ENCODE data around the gene ERCC5. TPM values are rescaled to one million over a fixed set of nuclear protein-coding genes. Genes with fewer than 3 reads are reported as not detected.

ERCC5 gene
- total RNA-seq, 1 donor from 2014 or later, result 46.6 TPM

GRCh38 chr13:102905905-102906771, 60.3 kb downstream of the ERCC5 start:
- peaks cover 30% of the 10 kb centered on the region for H3K4me1 Mint-ChIP-seq
- no peak overlapping the region for H3K4me3 Mint-ChIP-seq
- peaks cover 7% of the 10 kb centered on the region for H3K27me3 Mint-ChIP-seq (ENCODE audit: low read depth)
- no peak overlapping the region for H3K27ac Mint-ChIP-seq
- H3K36me3 Mint-ChIP-seq, result no peaks in the 10 kb centered on the region
- no peaks in the 10 kb centered on the region for H3K9me3 Mint-ChIP-seq
- TF ChIP-seq CTCF (IDR thresholded peaks at IDR 0.05; ENCODE audit: unreplicated experiment), result no peak
- DNase-seq (ENCODE audit: low spot score in 2 of 2, unreplicated experiment in 2 of 2), result no peak

- H3K27ac Mint-ChIP-seq, result no peak overlapping the region
- H3K4me3 Mint-ChIP-seq, result no peak overlapping the region
- no peaks in the 10 kb centered on the region for H3K9me3 Mint-ChIP-seq
- peaks cover 39% of the 10 kb centered on the region for H3K4me1 Mint-ChIP-seq
- H3K36me3 Mint-ChIP-seq, result no peaks in the 10 kb centered on the region
- no peak for TF ChIP-seq CTCF (IDR thresholded peaks at IDR 0.05; ENCODE audit: unreplicated experiment)
- peaks cover 4% of the 10 kb centered on the region for H3K27me3 Mint-ChIP-seq (ENCODE audit: low read depth)
- no peak for DNase-seq (ENCODE audit: low spot score in 2 of 2, unreplicated experiment in 2 of 2)
These were observed 61.4 kb downstream of the ERCC5 start for GRCh38 chr13:102907016-102907756.

GRCh38 chr13:102907886-102908515, 62.2 kb downstream of the ERCC5 start:
- DNase-seq (ENCODE audit: low spot score in 2 of 2, unreplicated experiment in 2 of 2), result no peak
- Mint-ChIP-seq H3K9me3 (no peaks in the 10 kb centered on the region), H3K4me3 (no peak overlapping the region), H3K36me3 (no peaks in the 10 kb centered on the region), H3K27ac (no peak overlapping the region), H3K27me3 (ENCODE audit: low read depth) (peaks cover under 1% of the 10 kb centered on the region), H3K4me1 (peaks cover 45% of the 10 kb centered on the region)
- TF ChIP-seq CTCF (IDR thresholded peaks at IDR 0.05; ENCODE audit: unreplicated experiment), result no peak

- H3K4me3 Mint-ChIP-seq, result no peak overlapping the region
- peaks cover 59% of the 10 kb centered on the region for H3K4me1 Mint-ChIP-seq
- peak overlapping the region; percentile 83 for H3K27ac Mint-ChIP-seq
- DNase-seq (ENCODE audit: low spot score in 2 of 2, unreplicated experiment in 2 of 2), result no peak
- no peaks in the 10 kb centered on the region for H3K9me3 Mint-ChIP-seq
- no peaks in the 10 kb centered on the region for H3K27me3 Mint-ChIP-seq (ENCODE audit: low read depth)
- TF ChIP-seq CTCF (IDR thresholded peaks at IDR 0.05; ENCODE audit: unreplicated experiment), result no peak
- no peaks in the 10 kb centered on the region for H3K36me3 Mint-ChIP-seq
These were observed 64.1 kb downstream of the ERCC5 start for GRCh38 chr13:102909971-102910370.

- H3K9me3 Mint-ChIP-seq, result no peaks in the 10 kb centered on the region
- H3K4me3 Mint-ChIP-seq, result no peak overlapping the region
- TF ChIP-seq CTCF (IDR thresholded peaks at IDR 0.05; ENCODE audit: unreplicated experiment), result no peak
- DNase-seq (ENCODE audit: low spot score in 2 of 2, unreplicated experiment in 2 of 2), result no peak
- H3K27me3 Mint-ChIP-seq (ENCODE audit: low read depth), result no peaks in the 10 kb centered on the region
- peak overlapping the region; percentile 72 for H3K27ac Mint-ChIP-seq
- H3K4me1 Mint-ChIP-seq, result peaks cover 65% of the 10 kb centered on the region
- no peaks in the 10 kb centered on the region for H3K36me3 Mint-ChIP-seq
These were observed 65.5 kb downstream of the ERCC5 start for GRCh38 chr13:102911336-102911735.
